Measurements from ENCODE around the gene ASCC2. TPM values are rescaled to one million over a fixed set of nuclear protein-coding genes. Genes with fewer than 3 reads are reported as not detected.
"Not testable (repeated sequence)": the region's sequence is repeated elsewhere in the genome, so short reads cannot be mapped to it uniquely, and the experiment has no call there.

ASCC2 gene
- total RNA-seq, 2 experiments from 2014 or later, result 56.0 to 69.9 TPM

DNA sequence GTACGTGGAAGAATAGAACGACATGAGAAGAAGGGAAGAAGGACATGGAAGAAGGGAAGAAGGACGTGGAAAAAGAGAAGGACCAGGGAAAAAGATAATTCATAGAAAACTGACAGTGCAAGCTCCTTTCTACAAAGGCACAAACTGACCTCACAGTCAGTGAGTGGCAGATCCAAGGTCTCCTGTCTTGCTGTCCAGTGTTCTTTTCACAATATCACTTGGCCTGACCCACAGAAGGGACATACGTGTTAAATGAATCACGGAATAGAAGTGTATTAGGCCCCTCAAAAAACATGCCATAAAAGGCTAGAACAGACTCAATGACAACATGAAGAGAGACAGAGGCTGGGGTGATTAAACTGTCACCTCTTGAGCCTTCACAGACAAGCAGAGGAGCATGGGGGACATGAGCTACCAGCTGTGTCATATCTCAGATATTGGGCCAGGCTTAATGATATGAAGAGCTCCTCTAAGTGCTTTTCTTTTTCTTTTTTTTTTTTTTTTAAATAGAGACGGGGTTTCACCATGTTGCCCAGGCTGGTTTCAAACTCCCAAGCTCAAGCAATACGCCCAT, 4.6 kb downstream of the ASCC2 start:
- no peak for ATAC-seq
- peaks cover 24% of the 10 kb centered on the region for H3K4me1 Mint-ChIP-seq
- no peak for DNase-seq
- H3K36me3 Mint-ChIP-seq (ENCODE audit: low read depth), result peaks cover 33% of the 10 kb centered on the region
- no peak overlapping the region for H3K4me3 Mint-ChIP-seq
- no peak overlapping the region for H3K27ac Mint-ChIP-seq
- ChIA-PET CTCF (interaction anchor here (2.7 kb wide), 1 partner anchor 172 kb away, joined by 8 read pairs; no protein-coding TSS in a partner anchor), POLR2A (interaction anchor here (0.7 kb wide), 1 partner anchor 50 kb away, joined by 3 read pairs; the partner anchor contains the start of gene MTMR3)
- no peaks in the 10 kb centered on the region for H3K9me3 Mint-ChIP-seq (ENCODE audit: low read depth)
- intact Hi-C loops (cut with DNase I, micrococcal nuclease), result loop anchor here in 1 of 2 experiments (10.0 kb wide), 1 partner anchor 251 kb away; the partner anchor contains the start of gene HORMAD2
- H3K27me3 Mint-ChIP-seq, result no peaks in the 10 kb centered on the region

DNA sequence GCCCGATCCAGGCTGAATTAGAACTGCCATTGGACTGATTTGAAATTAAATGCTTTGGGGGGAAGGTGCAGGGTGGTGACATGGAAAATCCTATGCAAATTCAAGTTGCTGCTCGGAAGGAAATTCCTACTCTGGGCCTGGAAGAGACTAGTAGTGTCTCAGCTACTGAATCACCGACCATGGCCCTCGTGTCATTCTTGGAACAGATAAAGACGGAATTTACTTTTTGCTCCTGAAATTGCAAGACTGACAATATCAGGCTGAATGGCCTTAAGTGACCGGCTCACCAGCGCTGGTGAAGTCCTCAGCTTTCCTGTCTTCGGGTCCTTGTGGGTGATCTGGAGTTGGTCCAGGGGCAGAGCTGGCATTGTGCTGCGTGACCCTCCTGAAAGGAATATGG, 6.1 kb downstream of the ASCC2 start:
- ChIA-PET POLR2A (no interaction called here), CTCF (interaction anchor here (0.6 to 2.7 kb wide), 4 partner anchors 54 to 257 kb away, joined by 3 to 8 read pairs (median 4); no protein-coding TSS in a partner anchor)
- DNase-seq (no peak), ATAC-seq (no peak)
- Mint-ChIP-seq H3K36me3 (ENCODE audit: low read depth) (peaks cover 42% of the 10 kb centered on the region), H3K27ac (no peak overlapping the region), H3K9me3 (ENCODE audit: low read depth) (no peaks in the 10 kb centered on the region), H3K27me3 (no peaks in the 10 kb centered on the region), H3K4me1 (peaks cover 15% of the 10 kb centered on the region), H3K4me3 (no peak overlapping the region)
- intact Hi-C loops (cut with DNase I, micrococcal nuclease), result loop anchor here in 1 of 2 experiments (10.0 kb wide), 1 partner anchor 253 kb away; the partner anchor contains the start of gene HORMAD2

DNA sequence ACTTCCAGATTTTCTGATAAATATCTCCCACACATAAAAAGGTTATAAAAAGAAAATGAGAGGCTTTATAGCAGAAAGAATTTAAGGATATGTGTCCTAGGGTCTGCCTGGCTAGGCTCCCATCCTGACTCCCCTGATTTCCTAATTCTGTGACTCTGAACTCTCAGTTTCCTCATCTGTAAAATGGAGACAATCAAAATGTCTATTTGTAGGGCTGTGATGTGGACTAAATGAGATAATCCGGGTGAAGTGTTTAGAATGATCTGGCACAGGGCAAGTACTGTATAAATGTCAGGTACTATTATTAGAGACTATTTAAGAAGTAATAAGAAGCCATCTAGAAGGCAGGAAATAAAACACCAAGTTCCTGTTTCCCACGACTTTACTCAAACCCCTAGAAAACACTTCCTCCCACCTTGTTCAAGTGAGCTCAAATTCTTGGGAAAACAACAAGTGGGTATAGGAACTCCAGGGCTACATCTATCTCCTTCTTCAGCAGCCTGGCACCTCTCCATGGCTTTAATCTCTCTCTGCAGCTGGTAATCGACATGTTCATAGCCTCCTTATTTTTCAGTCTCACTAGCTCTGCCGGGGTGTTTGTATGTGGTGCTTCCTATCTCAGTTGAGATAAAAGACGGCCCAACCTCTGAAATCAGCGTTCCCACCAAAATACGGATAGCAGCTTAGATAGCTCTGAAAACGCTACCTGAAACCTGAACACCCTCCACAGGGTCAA, 6.7 kb downstream of the ASCC2 start:
- H3K36me3 Mint-ChIP-seq (ENCODE audit: low read depth), result peaks cover 44% of the 10 kb centered on the region
- H3K9me3 Mint-ChIP-seq (ENCODE audit: low read depth), result no peaks in the 10 kb centered on the region
- no peaks in the 10 kb centered on the region for H3K27me3 Mint-ChIP-seq
- no peak overlapping the region for H3K27ac Mint-ChIP-seq
- H3K4me3 Mint-ChIP-seq, result no peak overlapping the region
- no peak for DNase-seq
- ATAC-seq, result no peak
- H3K4me1 Mint-ChIP-seq, result peaks cover 9% of the 10 kb centered on the region
- ChIA-PET POLR2A (no interaction called here), CTCF (interaction anchor here (0.9 to 2.7 kb wide), 3 partner anchors 53 to 257 kb away, joined by 3 to 8 read pairs (median 5); no protein-coding TSS in a partner anchor)
- intact Hi-C loops (cut with DNase I, micrococcal nuclease), result loop anchor here in 1 of 2 experiments (10.0 kb wide), 1 partner anchor 253 kb away; the partner anchor contains the start of gene HORMAD2

DNA sequence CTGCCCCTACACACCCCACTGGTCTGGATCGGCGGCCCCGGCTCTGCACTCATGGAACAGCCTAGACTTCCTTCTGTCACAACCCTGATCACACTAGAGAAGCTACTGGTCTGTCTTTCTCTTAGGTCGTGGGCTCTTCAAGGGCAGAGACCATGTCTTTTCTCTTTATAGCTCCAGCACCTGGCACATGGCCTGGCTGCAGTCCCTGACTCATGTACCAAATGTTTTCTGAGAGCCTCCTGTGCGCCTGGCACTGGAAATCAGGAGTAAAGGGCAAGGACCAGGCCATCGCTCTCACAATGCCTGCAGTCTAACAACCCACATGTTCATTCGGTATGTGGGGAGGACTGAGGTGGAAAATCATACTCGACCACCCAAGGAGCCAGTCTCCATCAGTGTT, 7.5 kb downstream of the ASCC2 start:
- CTCF ChIA-PET, result no interaction called here
- H3K9me3 Mint-ChIP-seq (ENCODE audit: low read depth), result no peaks in the 10 kb centered on the region
- H3K4me3 Mint-ChIP-seq, result no peak overlapping the region

DNA sequence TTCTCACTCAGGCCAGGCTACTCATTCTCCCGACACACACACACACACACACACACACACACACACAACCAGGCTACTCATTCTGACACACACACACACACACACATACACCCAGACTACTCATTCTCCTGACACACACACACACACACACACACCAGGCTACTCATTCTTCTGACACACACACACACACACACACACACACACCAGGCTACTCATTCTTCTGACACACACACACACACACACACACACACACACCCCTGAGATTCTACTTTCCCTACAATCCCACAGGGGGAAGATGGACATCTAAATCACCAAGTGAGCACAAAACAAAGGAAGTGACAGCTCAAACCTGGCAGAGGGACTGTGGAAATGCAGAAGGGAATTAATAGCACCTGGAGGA, 10.3 kb downstream of the ASCC2 start:
- intact Hi-C loops (cut with DNase I, micrococcal nuclease); POLR2A ChIA-PET; H3K4me3 Mint-ChIP-seq; H3K4me1 Mint-ChIP-seq; DNase-seq; ATAC-seq; H3K27me3 Mint-ChIP-seq; H3K9me3 Mint-ChIP-seq (ENCODE audit: low read depth): not testable (repeated sequence)
- CTCF ChIA-PET, result interaction anchor here (1.2 kb wide), 1 partner anchor 10 kb away, joined by 6 read pairs; no protein-coding TSS in a partner anchor
- peak overlapping the region; percentile 17 for H3K27ac Mint-ChIP-seq
- H3K36me3 Mint-ChIP-seq (ENCODE audit: low read depth), result peaks cover 49% of the 10 kb centered on the region

More for the DNA sequence above, 7.5 kb downstream of the ASCC2 start:
- no peak for ATAC-seq
- POLR2A ChIA-PET, result no interaction called here
- H3K36me3 Mint-ChIP-seq (ENCODE audit: low read depth), result peaks cover 42% of the 10 kb centered on the region
- peaks cover 2% of the 10 kb centered on the region for H3K4me1 Mint-ChIP-seq
- intact Hi-C loops (cut with DNase I, micrococcal nuclease), result loop anchor here in 1 of 2 experiments (10.0 kb wide), 1 partner anchor 254 kb away; the partner anchor contains the start of gene HORMAD2
- no peaks in the 10 kb centered on the region for H3K27me3 Mint-ChIP-seq
- no peak for DNase-seq
- no peak overlapping the region for H3K27ac Mint-ChIP-seq

DNA sequence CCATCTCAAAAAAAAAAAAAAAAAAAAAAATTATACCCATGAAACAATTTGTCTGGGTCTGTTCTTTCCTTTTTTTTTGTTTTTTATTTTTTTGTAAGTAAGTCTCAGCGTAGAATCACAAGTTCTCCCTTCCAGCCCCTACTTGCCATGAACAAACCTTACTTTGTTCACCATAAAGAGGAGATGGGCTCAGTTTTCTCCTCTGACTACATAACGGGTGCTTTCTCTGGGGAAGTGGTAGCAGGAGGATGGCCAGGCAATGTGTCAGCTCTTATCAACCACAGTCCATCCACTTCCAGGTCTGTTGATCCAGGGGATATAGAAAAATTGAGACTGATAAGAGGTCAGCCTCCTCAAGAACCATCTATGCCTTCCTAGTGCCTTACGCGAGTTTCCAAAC, 11.0 kb downstream of the ASCC2 start:
- peaks cover 48% of the 10 kb centered on the region for H3K36me3 Mint-ChIP-seq (ENCODE audit: low read depth)
- CTCF ChIA-PET, result no interaction called here
- H3K27ac Mint-ChIP-seq, result no peak overlapping the region
- no peak overlapping the region for H3K4me3 Mint-ChIP-seq
- no peak for DNase-seq
- no peaks in the 10 kb centered on the region for H3K27me3 Mint-ChIP-seq
- POLR2A ChIA-PET, result no interaction called here
- ATAC-seq, result no peak
- no peaks in the 10 kb centered on the region for H3K4me1 Mint-ChIP-seq
- no peaks in the 10 kb centered on the region for H3K9me3 Mint-ChIP-seq (ENCODE audit: low read depth)
- intact Hi-C loops (cut with DNase I, micrococcal nuclease), result no loop called here

DNA sequence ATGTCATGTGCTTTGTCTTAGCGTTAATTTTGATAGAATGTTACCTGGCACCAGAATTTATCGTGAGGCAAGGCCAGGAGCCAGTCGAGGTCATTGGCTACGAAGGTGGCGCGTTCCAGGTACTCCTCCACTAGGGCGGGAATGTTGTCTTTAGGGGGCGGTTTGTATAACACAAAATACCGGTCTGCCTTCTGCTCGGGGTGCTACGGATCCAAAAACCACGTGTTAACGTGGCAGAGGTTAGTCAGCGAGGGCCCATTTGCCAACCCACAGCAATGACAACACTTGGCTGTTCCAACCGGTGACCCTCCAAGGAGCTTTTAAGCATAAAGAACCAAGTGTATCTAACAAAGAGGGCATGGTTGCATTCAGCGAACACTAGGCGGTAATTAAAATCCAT, 12.5 kb downstream of the ASCC2 start:
- Mint-ChIP-seq H3K9me3 (ENCODE audit: low read depth) (no peaks in the 10 kb centered on the region), H3K4me1 (peaks cover 9% of the 10 kb centered on the region), H3K36me3 (ENCODE audit: low read depth) (peaks cover 50% of the 10 kb centered on the region), H3K27ac (no peak overlapping the region), H3K27me3 (no peaks in the 10 kb centered on the region), H3K4me3 (no peak overlapping the region)
- ATAC-seq (no peak), DNase-seq (no peak)
- ChIA-PET CTCF (interaction anchor here (1.6 kb wide), 1 partner anchor 180 kb away, joined by 4 read pairs; no protein-coding TSS in a partner anchor), POLR2A (no interaction called here)
- intact Hi-C loops (cut with DNase I, micrococcal nuclease), result no loop called here

DNA sequence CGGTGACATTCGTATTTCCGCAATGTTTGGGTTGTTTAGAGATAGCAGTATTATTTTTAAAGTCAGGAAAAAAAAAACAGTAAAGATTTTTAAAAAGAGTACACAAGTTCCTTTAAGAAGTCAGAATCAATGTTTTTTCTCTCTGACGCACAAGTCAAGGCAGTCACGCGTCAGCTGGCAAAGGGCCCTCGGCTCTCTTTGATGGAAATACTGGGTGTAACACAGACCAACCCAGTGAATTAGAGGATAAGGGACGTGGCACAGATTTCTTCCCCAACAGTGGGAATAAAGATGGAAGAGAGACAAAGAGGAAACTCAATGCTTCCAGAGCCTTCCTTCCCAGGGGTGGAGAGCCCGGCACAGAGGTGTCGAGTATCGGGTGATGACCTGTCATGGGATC, 13.4 kb downstream of the ASCC2 start:
- Mint-ChIP-seq H3K4me3 (no peak overlapping the region), H3K4me1 (peaks cover 9% of the 10 kb centered on the region), H3K36me3 (ENCODE audit: low read depth) (peaks cover 44% of the 10 kb centered on the region), H3K27me3 (no peaks in the 10 kb centered on the region), H3K27ac (no peak overlapping the region), H3K9me3 (ENCODE audit: low read depth) (no peaks in the 10 kb centered on the region)
- ChIA-PET CTCF (interaction anchor here (1.1 kb wide), 1 partner anchor 181 kb away, joined by 3 read pairs; no protein-coding TSS in a partner anchor), POLR2A (no interaction called here)
- ATAC-seq (no peak), DNase-seq (no peak)
- intact Hi-C loops (cut with DNase I, micrococcal nuclease), result no loop called here

DNA sequence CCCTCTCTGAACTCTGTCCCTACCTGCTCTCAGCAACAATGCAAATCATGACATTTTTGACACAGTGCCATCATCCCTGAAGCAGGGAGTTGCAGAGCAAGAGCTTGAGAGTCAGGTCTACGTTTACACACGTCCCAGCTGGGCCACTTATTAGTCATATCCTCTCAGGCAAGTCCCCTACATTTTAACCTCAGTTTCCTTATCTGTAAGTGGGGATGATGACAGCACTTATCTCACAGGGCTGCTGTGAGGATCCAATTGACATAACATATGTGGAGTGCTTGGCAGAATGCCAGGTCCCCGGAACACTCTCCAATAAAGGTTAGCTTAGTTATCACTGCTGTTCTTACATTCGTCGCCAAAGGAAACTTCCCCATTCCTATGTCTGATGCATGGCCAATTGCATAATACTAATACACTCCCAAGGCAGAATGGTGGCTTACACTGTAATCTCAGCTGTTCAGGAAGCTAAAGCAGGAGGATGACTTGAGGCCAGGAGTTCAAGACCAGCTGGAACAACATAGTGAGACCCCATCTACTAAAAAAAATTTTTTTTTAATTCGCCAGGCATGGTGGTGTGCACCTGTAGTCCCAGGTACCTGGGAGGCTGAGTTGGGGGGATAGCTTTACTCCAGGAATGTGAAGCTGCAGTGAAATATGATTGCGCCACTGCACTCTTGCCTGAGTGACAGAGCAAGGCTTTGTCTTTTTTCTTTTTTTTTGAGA, 16.6 kb downstream of the ASCC2 start:
- Mint-ChIP-seq H3K36me3 (ENCODE audit: low read depth) (peaks cover 41% of the 10 kb centered on the region), H3K27ac (peak overlapping the region; percentile 76), H3K9me3 (ENCODE audit: low read depth) (no peaks in the 10 kb centered on the region), H3K4me1 (peaks cover 9% of the 10 kb centered on the region), H3K27me3 (no peaks in the 10 kb centered on the region), H3K4me3 (no peak overlapping the region)
- intact Hi-C loops (cut with DNase I, micrococcal nuclease), result loop anchor here in 1 of 2 experiments (1.0 kb wide), 2 partner anchors 17 to 184 kb away; partner anchors contain the start of gene ASCC2
- ATAC-seq, result peak; percentile 98
- CTCF ChIA-PET, result interaction anchor here (0.5 to 0.7 kb wide), 3 partner anchors 35 to 300 kb away, joined by 3 to 5 read pairs (median 3); no protein-coding TSS in a partner anchor
- DNase-seq, result peak; percentile 79
- POLR2A ChIA-PET, result no interaction called here

DNA sequence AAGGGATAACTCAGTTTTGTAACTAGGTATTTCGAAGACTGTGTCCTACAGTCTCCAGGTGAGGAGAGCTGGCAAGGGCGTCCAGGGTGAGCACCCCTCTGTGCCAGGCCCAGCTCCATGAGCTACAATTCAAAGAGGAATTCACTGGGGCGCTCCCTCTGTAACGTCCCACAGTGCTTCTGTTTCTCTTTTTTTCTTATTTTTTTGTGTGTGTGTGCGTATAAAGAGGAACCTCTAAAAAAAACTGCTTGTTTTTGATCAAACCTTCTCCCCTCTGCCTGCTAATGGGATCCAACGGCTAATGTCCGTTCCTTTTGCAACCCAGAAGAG, 17.1 kb downstream of the ASCC2 start:
- Mint-ChIP-seq H3K27me3 (no peaks in the 10 kb centered on the region), H3K4me1 (peaks cover 9% of the 10 kb centered on the region), H3K36me3 (ENCODE audit: low read depth) (peaks cover 41% of the 10 kb centered on the region), H3K9me3 (ENCODE audit: low read depth) (no peaks in the 10 kb centered on the region), H3K4me3 (no peak overlapping the region), H3K27ac (peak overlapping the region; percentile 76)
- ChIA-PET CTCF (interaction anchor here (0.5 to 0.6 kb wide), 2 partner anchors 34 to 300 kb away, joined by 3 to 5 read pairs; no protein-coding TSS in a partner anchor), POLR2A (no interaction called here)
- no peak for DNase-seq
- no peak for ATAC-seq
- intact Hi-C loops (cut with DNase I, micrococcal nuclease), result loop anchor here in 1 of 2 experiments (1.0 kb wide), 2 partner anchors 17 to 184 kb away; partner anchors contain the start of gene ASCC2

DNA sequence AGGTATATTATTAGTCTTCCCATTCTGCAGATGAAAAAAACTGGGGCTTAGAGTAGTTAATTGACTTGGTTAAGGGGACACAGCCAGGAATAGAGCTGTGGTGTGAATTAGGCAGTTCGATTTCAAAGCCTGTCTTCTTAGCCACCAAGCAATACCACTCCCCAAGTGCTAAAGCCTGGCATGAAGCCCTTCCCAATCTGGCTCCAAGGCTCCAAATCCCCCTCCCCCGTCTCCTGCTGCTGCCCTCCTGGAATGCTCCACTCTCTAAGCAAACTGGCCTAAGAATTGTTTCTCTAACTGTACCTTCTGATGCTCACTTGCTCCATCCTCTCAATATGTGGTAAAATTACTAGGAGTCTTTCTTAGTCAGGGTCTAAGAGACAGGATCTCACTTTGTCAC, 18.6 kb downstream of the ASCC2 start:
- no peaks in the 10 kb centered on the region for H3K9me3 Mint-ChIP-seq (ENCODE audit: low read depth)
- no peak overlapping the region for H3K4me3 Mint-ChIP-seq
- intact Hi-C loops (cut with DNase I, micrococcal nuclease), result no loop called here
- H3K27me3 Mint-ChIP-seq, result no peaks in the 10 kb centered on the region
- peaks cover 43% of the 10 kb centered on the region for H3K36me3 Mint-ChIP-seq (ENCODE audit: low read depth)
- ChIA-PET CTCF (no interaction called here), POLR2A (no interaction called here)
- ATAC-seq, result no peak
- DNase-seq, result no peak
- H3K4me1 Mint-ChIP-seq, result peaks cover 9% of the 10 kb centered on the region
- H3K27ac Mint-ChIP-seq, result no peak overlapping the region

Measured in activated CD4-positive, alpha-beta T cell treated with anti-CD3 and anti-CD28 coated beads for 36 hours (primary cell).